Loucy (cell line): ENCODE measurements around the gene DNM1.

Experiments used
- H2AFZ ChIP-seq: fragments of 200-600 bp; sonication (generic); 2 replicates; pipeline ENCODE4 v1.6.0; 2016; ENCODE audit warnings: antibody characterized with exemption, mild to moderate bottlenecking, low read length, moderate library complexity
- H3F3A ChIP-seq: fragments of 200-600 bp; 2 replicates; pipeline ENCODE4 v1.6.0; 2016; ENCODE audit warnings: antibody characterized with exemption, low read depth, mild to moderate bottlenecking
- H3K27me3 ChIP-seq: fragments of 200-600 bp; sonication (generic); 2 replicates; pipeline ENCODE4 v1.6.1; 2014; ENCODE audit warnings: low read length, mild to moderate bottlenecking; ENCODE audit not compliant: insufficient read depth, poor library complexity, severe bottlenecking
- H3K36me3 ChIP-seq: fragments of 200-600 bp; sonication (generic); 2 replicates; pipeline ENCODE4 v1.6.1; 2016; ENCODE audit warnings: low read length; ENCODE audit not compliant: insufficient read depth
- H3K4me1 ChIP-seq: fragments of 200-600 bp; sonication (generic); 2 replicates; pipeline ENCODE4 v1.5.1; 2014; ENCODE audit warnings: low read length, mild to moderate bottlenecking; ENCODE audit not compliant: insufficient read depth, poor library complexity, severe bottlenecking
- H3K4me2 ChIP-seq: fragments of 200-600 bp; sonication (generic); 2 replicates; pipeline ENCODE4 v1.6.0; 2014; ENCODE audit warnings: antibody characterized with exemption, low read length, low read depth, mild to moderate bottlenecking; ENCODE audit not compliant: poor library complexity, severe bottlenecking
- H3K4me3 ChIP-seq: fragments of 200-600 bp; sonication (generic); 2 replicates; pipeline ENCODE4 v1.5.1; 2014; ENCODE audit warnings: low read length, mild to moderate bottlenecking, mixed read lengths; ENCODE audit not compliant: poor library complexity, severe bottlenecking
- H3K79me2 ChIP-seq: fragments of 200-600 bp; sonication (generic); 2 replicates; pipeline ENCODE4 v1.6.1; 2014; ENCODE audit warnings: low read length; ENCODE audit not compliant: insufficient read depth
- H3K9ac ChIP-seq: fragments of 200-600 bp; sonication (generic); 2 replicates; pipeline ENCODE4 v1.6.0; 2014; ENCODE audit warnings: mild to moderate bottlenecking, low read depth, low read length, moderate library complexity; ENCODE audit not compliant: poor library complexity, severe bottlenecking
- H3K9me2 ChIP-seq: fragments of 200-600 bp; sonication (generic); replicated peaks from 2 replicates; pipeline ENCODE4 v1.6.1; 2016; ENCODE audit warnings: low read depth, low read length, mixed read lengths
- H3K9me3 ChIP-seq: fragments of 200-600 bp; sonication (generic); 2 replicates; pipeline ENCODE4 v1.6.1; 2014; ENCODE audit warnings: mild to moderate bottlenecking, antibody characterized with exemption, low read length, low read depth; ENCODE audit not compliant: insufficient read depth
- H4K20me1 ChIP-seq: fragments of 200-600 bp; sonication (generic); 2 replicates; pipeline ENCODE4 v1.6.0; 2014; ENCODE audit warnings: antibody characterized with exemption, low read length, mild to moderate bottlenecking; ENCODE audit not compliant: insufficient read depth, poor library complexity, severe bottlenecking
- CTCF ChIP-seq: fragments of 200-600 bp; sonication (generic); conservative IDR thresholded peaks from 2 replicates; pipeline ENCODE4 v1.5.1; 2014; ENCODE audit warnings: mild to moderate bottlenecking, antibody characterized with exemption, low read length
- EZH2phosphoT487 ChIP-seq: fragments of 200-600 bp; IDR thresholded peaks from 2 replicates; pipeline ENCODE4 v1.6.1; 2018; ENCODE audit warnings: antibody characterized with exemption, mild to moderate bottlenecking, moderate library complexity, borderline replicate concordance

Gene DNM1

GRCh38 chr9:128262687-128263086, 59.5 kb downstream of the DNM1 start:
- peaks cover 6% of the 10 kb centered on the region; the same call in 1 of the 2 replicates for H3K36me3 ChIP-seq
- no peak overlapping the region for H3K9ac ChIP-seq
- H2AFZ ChIP-seq, result no peak overlapping the region
- H3K79me2 ChIP-seq, result no peaks in the 10 kb centered on the region
- no peaks in the 10 kb centered on the region for H3K9me3 ChIP-seq
- no peaks in the 10 kb centered on the region for H3K4me1 ChIP-seq
- no peaks in the 10 kb centered on the region for H3K9me2 ChIP-seq
- no peaks in the 10 kb centered on the region for H3F3A ChIP-seq
- H3K27me3 ChIP-seq, result no peaks in the 10 kb centered on the region
- H4K20me1 ChIP-seq, result no peaks in the 10 kb centered on the region
- TF ChIP-seq EZH2phosphoT487 (no peak), CTCF (no peak)
- no peak overlapping the region for H3K4me3 ChIP-seq
- no peak overlapping the region for H3K4me2 ChIP-seq

- H3K4me2 ChIP-seq, result no peak overlapping the region
- H3K9me2 ChIP-seq, result no peaks in the 10 kb centered on the region
- no peaks in the 10 kb centered on the region for H3F3A ChIP-seq
- no peak overlapping the region for H2AFZ ChIP-seq
- no peaks in the 10 kb centered on the region for H3K4me1 ChIP-seq
- TF ChIP-seq EZH2phosphoT487 (no peak), CTCF (no peak)
- H3K4me3 ChIP-seq, result no peak overlapping the region
- H3K79me2 ChIP-seq, result no peaks in the 10 kb centered on the region
- H3K9me3 ChIP-seq, result no peaks in the 10 kb centered on the region
- no peaks in the 10 kb centered on the region; the same call in 1 of the 2 replicates for H3K36me3 ChIP-seq
- no peaks in the 10 kb centered on the region for H4K20me1 ChIP-seq
- H3K27me3 ChIP-seq, result no peaks in the 10 kb centered on the region
- no peak overlapping the region for H3K9ac ChIP-seq
These were observed 62.2 kb downstream of the DNM1 start for GRCh38 chr9:128265348-128265847.

- H3K4me2 ChIP-seq, result no peak overlapping the region
- H3K9me3 ChIP-seq, result no peaks in the 10 kb centered on the region
- TF ChIP-seq EZH2phosphoT487 (no peak), CTCF (no peak)
- no peaks in the 10 kb centered on the region; the same call in 1 of the 2 replicates for H3K36me3 ChIP-seq
- no peaks in the 10 kb centered on the region for H3K9me2 ChIP-seq
- H3K4me1 ChIP-seq, result no peaks in the 10 kb centered on the region
- no peak overlapping the region for H2AFZ ChIP-seq
- H3F3A ChIP-seq, result no peaks in the 10 kb centered on the region
- no peaks in the 10 kb centered on the region for H3K27me3 ChIP-seq
- H3K79me2 ChIP-seq, result no peaks in the 10 kb centered on the region
- H3K4me3 ChIP-seq, result no peak overlapping the region
- no peaks in the 10 kb centered on the region for H4K20me1 ChIP-seq
- H3K9ac ChIP-seq, result no peak overlapping the region
These were observed 63.9 kb downstream of the DNM1 start for GRCh38 chr9:128266868-128267590.
